Stimulated activated CD4-positive, alpha-beta T cell treated with anti-CD3 and anti-CD28 coated beads, Interleukin-12 subunit alpha, Interleukin-12 subunit beta, amount 100 ng/mL, for 24 hours (primary cell): Measurements from ENCODE around the gene ZFP3.
"Not testable (repeated sequence)": the region's sequence is repeated elsewhere in the genome, so short reads cannot be mapped to it uniquely, and the experiment has no call there.

ENCODE experiments used
- DNase-seq, 2 experiments: peaks; one replicate each; pipeline ENCODE4 v3.0.0-alpha.2; 2020; ENCODE audit warnings: low read depth in 2 of 2

ZFP3 gene

DNA sequence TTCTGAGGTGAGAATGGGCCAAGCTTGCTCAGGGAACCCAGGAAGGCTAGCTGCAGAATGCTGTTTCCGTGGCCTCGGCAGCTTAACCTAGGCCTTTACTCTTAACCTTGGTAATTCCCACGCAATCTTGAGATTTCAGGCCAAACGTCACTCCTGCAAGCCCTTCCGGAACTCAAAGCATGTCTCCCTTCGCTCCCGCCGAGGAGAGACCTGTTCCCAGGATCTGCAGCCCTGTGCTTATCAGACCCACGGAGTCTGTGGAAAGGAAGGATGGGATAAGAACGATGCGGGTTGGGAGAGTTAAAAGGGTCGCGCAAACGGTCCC lies 524 bp upstream of the ZFP3 start:
- no peak for DNase-seq

DNA sequence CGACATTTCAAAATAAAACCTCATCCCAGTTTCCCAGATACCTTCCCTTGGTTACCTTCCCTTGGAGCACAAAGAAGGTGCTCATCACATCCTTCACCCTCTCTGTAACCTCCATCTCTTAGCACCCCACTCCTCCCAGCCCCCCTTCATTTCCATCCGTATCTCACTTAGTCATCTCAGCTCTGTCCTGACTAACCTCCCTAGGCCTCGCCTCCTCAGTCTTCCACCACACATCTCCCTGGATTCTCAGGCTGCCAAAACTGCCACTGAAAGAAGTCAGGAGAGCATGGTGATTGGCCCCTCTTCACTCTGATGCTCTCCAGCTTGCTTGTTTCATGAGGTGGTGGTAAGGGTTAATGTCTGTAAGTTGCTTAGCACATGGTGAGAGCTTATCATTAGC lies 2.3 kb downstream of the ZFP3 start:
- no peak for DNase-seq

- no peak for DNase-seq
Observed at GRCh38 chr17:5092218-5093010, 14.1 kb downstream of the ZFP3 start.

DNA sequence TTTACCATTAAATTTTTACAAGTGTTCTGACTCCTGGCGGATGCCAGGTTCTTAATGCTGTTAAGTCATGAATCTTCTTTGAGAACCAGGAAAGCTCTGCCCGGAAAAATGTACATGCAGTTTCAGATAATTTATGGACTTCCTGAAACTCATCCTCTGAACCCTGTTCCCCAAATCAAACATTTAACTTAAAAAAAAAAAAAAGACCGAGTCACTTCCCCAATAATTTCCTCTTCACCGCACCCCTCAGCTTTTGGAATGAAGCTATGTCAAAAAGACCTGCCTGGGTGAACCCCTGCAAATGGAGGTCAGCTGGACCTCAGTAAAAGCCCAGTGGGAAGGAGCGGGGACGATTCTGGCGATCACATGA lies 18.4 kb downstream of the ZFP3 start:
- DNase-seq, result no peak

DNA sequence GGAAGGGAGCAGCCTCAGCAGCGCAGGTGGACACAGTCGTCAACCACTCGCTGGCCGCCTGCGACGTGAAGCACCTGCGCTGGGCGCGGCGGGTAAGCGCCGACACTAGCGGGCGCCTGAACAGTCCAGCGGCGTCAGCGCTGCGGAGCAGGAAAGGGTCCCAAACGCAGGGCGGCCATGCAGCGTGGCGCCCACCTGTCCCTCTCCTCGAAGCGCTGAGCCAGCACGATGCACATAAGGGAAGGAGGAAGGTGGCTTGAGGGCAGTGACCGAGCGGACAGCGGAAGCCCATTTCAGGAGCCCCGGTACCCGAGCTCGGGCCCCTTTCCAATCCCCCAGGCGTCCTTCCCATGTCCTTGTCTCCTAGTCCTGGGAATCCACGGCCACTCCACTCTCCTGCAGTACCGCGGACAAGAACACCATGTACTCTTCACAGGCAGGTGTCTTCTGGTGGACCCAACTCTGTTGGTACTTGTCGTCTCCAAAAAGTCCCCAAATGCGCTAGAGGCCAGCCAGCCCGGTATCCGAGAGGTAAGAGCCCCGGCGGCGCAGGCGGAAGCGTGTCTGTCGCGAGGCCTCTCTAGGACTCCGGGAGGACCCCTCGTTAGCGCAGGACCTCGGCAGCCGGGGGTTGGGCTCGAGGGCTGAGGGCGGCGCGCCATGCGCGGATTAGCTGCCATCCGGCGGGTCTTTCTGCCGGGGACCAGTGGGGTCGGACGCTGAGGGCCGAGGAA lies 19.0 kb downstream of the ZFP3 start:
- no peak for DNase-seq

- no peak for DNase-seq
Observed at GRCh38 chr17:5099271-5099670, 21.0 kb downstream of the ZFP3 start.

GRCh38 chr17:5100832-5101231 lies 22.6 kb downstream of the ZFP3 start:
- no peak for DNase-seq

DNA sequence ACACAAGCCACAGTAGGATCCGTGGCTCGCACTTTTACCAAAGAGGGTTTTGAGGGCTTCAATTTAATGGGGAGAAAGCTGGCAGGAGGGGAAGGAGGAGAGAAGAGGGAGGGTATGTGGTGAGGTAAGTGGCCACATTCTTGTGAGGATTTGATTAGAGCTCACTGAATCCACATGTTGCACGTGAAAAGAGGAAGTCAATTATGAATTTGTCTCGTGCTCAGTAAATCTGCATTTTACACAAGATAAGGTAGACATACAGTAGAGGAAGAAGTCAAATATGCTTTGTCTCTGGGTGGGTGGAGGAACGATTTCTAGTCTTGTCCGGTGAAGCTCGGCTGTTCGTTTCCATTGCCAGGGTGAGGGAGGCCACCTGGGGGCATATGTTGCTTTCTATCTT lies 32.5 kb downstream of the ZFP3 start:
- DNase-seq, result no peak

- peak; percentile 80 to 92 for DNase-seq
Observed at GRCh38 chr17:5111402-5112204, 33.3 kb downstream of the ZFP3 start, which contains the start of gene ZNF232. ZNF232 (minus strand) TSS chr17:5111878; CDS start chr17:5111822, 56 bp downstream.

GRCh38 chr17:5115673-5116651 lies 37.7 kb downstream of the ZFP3 start, which contains the start of gene USP6:
USP6 (plus strand) TSS chr17:5116032; CDS start chr17:5130368, 14,336 bp downstream.
- DNase-seq, result no peak

DNA sequence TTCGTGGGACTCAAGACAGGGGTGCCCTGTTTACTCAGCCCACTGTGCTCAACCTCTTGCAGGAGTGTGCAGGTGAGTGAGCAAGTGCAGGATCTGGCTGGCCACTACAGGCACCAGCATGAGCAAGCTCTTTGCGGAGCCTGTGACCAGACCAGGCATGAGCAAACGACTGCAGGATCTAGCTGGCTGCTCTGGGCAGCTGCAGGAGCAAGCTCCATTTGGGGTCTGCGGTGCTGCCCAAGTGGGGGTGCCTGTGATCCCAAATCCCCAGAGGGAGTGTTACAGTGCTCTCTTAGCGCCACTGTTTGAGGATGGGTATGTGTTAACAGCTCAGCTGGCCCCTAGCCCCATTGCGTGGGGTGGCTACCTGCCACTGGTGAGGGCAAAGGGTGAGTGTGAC lies 40.0 kb downstream of the ZFP3 start:
- DNase-seq, result no peak

DNA sequence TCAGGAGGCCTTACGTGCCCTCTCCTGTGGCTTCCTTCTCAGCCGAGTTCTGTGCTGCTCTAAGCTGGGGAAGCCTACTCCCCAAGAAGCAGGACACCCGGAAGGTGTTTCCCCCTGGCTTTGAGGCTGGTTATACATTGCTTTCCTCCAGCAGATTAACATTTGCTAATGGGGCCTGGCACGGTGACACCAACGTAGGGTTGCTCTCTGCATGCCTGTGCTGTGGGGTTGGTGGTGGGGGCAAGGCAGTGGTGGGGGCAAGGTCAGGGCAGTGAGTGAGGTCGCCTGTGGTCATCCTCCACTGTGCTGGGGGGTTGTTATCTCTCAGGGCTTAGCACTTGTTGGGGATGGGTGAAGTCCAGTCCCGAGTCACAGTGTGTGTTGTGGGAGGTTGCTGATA lies 41.8 kb downstream of the ZFP3 start:
- DNase-seq, result no peak

- not testable (repeated sequence) for DNase-seq
Observed at GRCh38 chr17:5120436-5121185, 42.3 kb downstream of the ZFP3 start.

- no peak for DNase-seq
Observed at GRCh38 chr17:5121186-5121841, 43.0 kb downstream of the ZFP3 start.

DNA sequence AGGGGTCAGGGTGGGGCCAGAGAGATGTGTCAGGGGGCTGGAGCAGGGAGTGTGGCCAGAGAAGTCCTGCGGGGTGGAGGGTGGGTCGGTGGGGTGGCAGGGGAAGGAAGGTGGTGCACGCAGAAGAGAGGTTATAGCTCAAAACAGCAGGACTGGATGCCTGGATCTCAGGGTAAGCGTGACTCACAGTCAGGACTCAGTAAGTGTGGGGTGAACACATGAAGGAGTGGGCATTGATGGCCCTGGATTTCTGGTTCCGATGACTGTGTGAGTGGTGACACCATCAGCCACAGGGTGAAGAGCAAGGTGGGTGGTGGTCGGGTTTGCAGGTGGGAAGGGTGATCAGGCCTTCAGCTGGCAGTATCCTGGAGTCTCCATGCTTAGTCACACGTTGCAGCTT lies 43.8 kb downstream of the ZFP3 start:
- DNase-seq, result not testable (repeated sequence)

DNA sequence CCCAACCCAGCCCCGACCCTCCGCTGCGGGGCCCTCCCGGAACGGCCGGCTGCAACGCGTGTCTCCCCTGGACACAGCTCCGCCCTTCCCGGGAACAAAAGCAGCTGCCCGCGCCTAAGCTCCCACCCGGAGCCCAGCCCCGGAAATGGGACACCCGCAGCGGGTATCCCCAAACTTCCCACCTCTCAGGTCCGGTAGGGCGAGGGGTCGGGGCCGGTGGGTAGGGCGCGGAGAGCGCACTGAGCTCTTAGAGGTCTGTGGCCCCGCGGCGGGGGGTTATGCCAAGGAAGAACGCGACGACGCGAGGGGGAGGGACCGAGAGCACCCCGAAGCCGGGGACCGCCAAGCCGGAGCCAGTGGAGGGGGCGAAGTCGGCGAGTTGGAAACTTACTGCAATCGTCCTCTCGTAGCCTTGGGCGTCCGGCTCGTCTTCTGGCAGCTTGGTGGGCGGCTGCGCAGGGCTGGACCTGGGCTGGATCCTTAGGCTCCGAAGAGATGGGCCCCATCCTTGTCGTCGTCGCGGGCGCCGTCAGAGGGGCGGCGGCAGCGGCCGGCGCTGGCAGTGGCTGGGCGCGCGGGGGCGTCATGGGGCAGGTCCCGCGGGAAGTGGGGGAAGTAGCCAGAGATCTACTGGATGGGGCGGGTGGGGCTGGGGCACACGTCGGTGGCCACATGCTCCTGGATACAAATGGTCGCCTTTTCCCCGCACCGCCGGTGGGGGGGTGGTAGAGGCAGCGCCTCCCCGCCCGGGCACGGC lies 44.5 kb downstream of the ZFP3 start:
- no peak for DNase-seq

DNA sequence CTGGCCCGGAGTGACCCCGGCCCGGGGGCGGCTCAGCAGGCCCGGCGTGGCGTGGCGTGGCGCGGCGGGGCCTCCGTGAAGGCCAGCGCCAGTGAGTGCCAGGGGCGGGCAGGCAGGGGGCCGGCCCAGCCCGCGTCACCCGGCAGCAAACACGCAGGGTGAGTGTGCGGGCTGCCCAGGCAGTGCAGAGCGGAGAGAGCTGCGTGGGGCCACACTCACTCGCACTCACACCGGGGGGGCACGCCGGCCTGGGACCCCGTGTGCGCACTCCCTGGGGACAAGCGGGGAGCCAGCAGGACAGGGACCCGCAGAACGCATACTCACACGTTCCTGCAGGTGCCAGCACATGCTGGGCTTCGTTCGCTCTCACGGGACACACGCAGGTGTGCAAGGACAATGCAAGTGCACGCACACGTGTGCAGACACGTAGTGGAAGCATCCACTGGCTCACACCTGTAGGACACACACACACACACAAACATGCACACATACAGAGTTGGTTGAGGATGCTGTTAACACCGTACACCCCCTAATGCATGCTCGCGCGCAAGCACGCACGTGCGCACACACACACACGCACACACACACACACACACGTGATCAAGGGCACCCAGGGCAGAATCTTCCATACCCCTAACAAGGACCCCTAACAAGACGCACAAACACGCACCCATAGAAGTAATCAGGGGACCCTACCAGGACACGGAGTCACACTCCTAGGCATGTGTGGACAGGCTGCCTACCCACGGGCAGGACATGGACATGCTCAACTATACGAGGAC lies 45.3 kb downstream of the ZFP3 start:
- DNase-seq, result no peak

- DNase-seq, result not testable (repeated sequence)
Observed at GRCh38 chr17:5124125-5124760, 46.0 kb downstream of the ZFP3 start.
